A549 (cell line): ENCODE data around the gene CERS5. TPM values are rescaled to one million over a fixed set of nuclear protein-coding genes. Genes with fewer than 3 reads are reported as not detected.

Experiments
- ATAC-seq, 2 experiments: fragments of 200-7000 bp in 1 of 2; fragments of >200 bp in 1 of 2; cut with Nextera tagmentation in 1 of 2; cut with Tn5 transposase in 1 of 2; 3 replicates each; pipeline versions ENCODE4 v1.8.0 to v1.9.1; 2018 to 2020; ENCODE audit warnings: mild to moderate bottlenecking in 1 of 2, moderate library complexity in 1 of 2
- CTCF ChIA-PET: fragments of 300-600 bp; sonication (Branson Sonifier 250); formaldehyde crosslinking; extraction: SDS; loops from one replicate; lab custom pipeline; 2021; ENCODE audit warnings: antibody characterized with exemption, inconsistent platforms; lab: Yijun Ruan, JAX
- POLR2A ChIA-PET: fragments of 350-600 bp; formaldehyde crosslinking; extraction: SDS; loops from one replicate; lab custom pipeline; 2021; ENCODE audit warnings: antibody characterized with exemption, inconsistent platforms; lab: Yijun Ruan, JAX
- DNase-seq, 2 experiments: peaks; one replicate each; pipeline versions ENCODE4 v3.0.0 to v3.0.0-alpha.2; 2011 to 2016; ENCODE audit warnings: low read depth in 1 of 2, low spot score in 1 of 2
- FAIRE-seq: peaks from 2 replicates; lab custom pipeline; 2011; peaks lifted over from hg19 to GRCh38; lab: Jason Lieb, UNC
- H3K27ac ChIP-seq, 2 experiments: fragments of >200 bp; sonication (Bioruptor Twin); formaldehyde crosslinking; 3 replicates each; pipeline ENCODE4 v1.5.1; 2016 to 2017
- H3K4me1 ChIP-seq: fragments of >200 bp; sonication (Bioruptor Twin); formaldehyde crosslinking; 3 replicates; pipeline ENCODE4 v1.6.1; 2016
- H3K4me2 ChIP-seq: fragments of >200 bp; sonication (Bioruptor Twin); formaldehyde crosslinking; 3 replicates; pipeline ENCODE4 v1.6.1; 2016
- H3K4me3 ChIP-seq: fragments of >200 bp; sonication (Bioruptor Twin); formaldehyde crosslinking; 3 replicates; pipeline ENCODE4 v1.5.1; 2016
- H3K9me3 ChIP-seq: fragments of >200 bp; sonication (Bioruptor Twin); formaldehyde crosslinking; 3 replicates; pipeline ENCODE4 v1.6.1; 2016
- CBX2 ChIP-seq: fragments of 200-600 bp; sonication (generic); IDR thresholded peaks from 2 replicates; pipeline ENCODE4 v1.6.1; 2016; ENCODE audit warnings: low read depth, mild to moderate bottlenecking, borderline replicate concordance
- EHF ChIP-seq: fragments of 250-450 bp; sonication (Bioruptor Pico); IDR thresholded peaks from 2 replicates; pipeline ENCODE4 v1.5.0; 2020; ENCODE audit warnings: mild to moderate bottlenecking
- EHMT2 ChIP-seq: fragments of 200-600 bp; sonication (generic); IDR thresholded peaks from 2 replicates; pipeline ENCODE4 v1.6.1; 2016; ENCODE audit warnings: antibody characterized with exemption, low read depth, mild to moderate bottlenecking, moderate library complexity
- FOXS1 ChIP-seq: fragments of 250-450 bp; sonication (Bioruptor Pico); IDR thresholded peaks from 2 replicates; pipeline ENCODE4 v1.5.0; 2020; ENCODE audit warnings: mild to moderate bottlenecking, moderate library complexity
- GATA3 ChIP-seq: IDR thresholded peaks from 2 replicates; pipeline ENCODE4 v1.6.1; 2012; ENCODE audit warnings: borderline replicate concordance
- HDAC2 ChIP-seq: fragments of 200-600 bp; sonication (generic); IDR thresholded peaks from 2 replicates; pipeline ENCODE4 v1.6.1; 2016
- HEYL ChIP-seq: fragments of 250-450 bp; sonication (Bioruptor Pico); IDR thresholded peaks from 2 replicates; pipeline ENCODE4 v1.8.0; 2021; ENCODE audit warnings: mild to moderate bottlenecking, moderate library complexity
- HOXB5 ChIP-seq: fragments of 250-450 bp; sonication (Bioruptor Pico); IDR thresholded peaks from 2 replicates; pipeline ENCODE4 v1.5.0; 2020; ENCODE audit warnings: mild to moderate bottlenecking, moderate library complexity
- KDM1A ChIP-seq: fragments of 200-600 bp; sonication (generic); IDR thresholded peaks from 2 replicates; pipeline ENCODE4 v1.6.1; 2016; ENCODE audit warnings: low read depth, mild to moderate bottlenecking
- MYC ChIP-seq: IDR thresholded peaks from 2 replicates; pipeline ENCODE4 v1.6.1; 2012; ENCODE audit warnings: mild to moderate bottlenecking, inconsistent platforms, low read length, improper control_type of control experiment, borderline replicate concordance
- NPAS2 ChIP-seq: fragments of 250-450 bp; sonication (Bioruptor Pico); IDR thresholded peaks from 2 replicates; pipeline ENCODE4 v1.8.0; 2022; ENCODE audit warnings: mild to moderate bottlenecking, moderate library complexity, borderline replicate concordance
- NR3C1 ChIP-seq: fragments of >200 bp; sonication (Bioruptor Twin); formaldehyde crosslinking; IDR thresholded peaks from 3 replicates; pipeline ENCODE4 v1.6.1; 2017
- RARB ChIP-seq: fragments of 250-450 bp; sonication (Bioruptor Pico); IDR thresholded peaks from 2 replicates; pipeline ENCODE4 v1.8.0; 2021; ENCODE audit warnings: mild to moderate bottlenecking, moderate library complexity
- RNF2 ChIP-seq: fragments of 200-600 bp; sonication (generic); IDR thresholded peaks from 2 replicates; pipeline ENCODE4 v1.6.1; 2016; ENCODE audit warnings: low read depth, mild to moderate bottlenecking, antibody characterized with exemption, moderate library complexity, borderline replicate concordance
- ZFP36 ChIP-seq: fragments of 450-650 bp; IDR thresholded peaks from 2 replicates; pipeline ENCODE4 v1.6.1; 2014; ENCODE audit warnings: borderline replicate concordance; ENCODE audit not compliant: partially characterized antibody
- WGBS: methylation state at CpG from one replicate; pipeline ENCODE4 v1.1.6; 2017; ENCODE audit errors: missing lambda C conversion rate; 5-methylcytosine and 5-hydroxymethylcytosine counted together
- polyA plus RNA-seq, 4 experiments: library from polyadenylated mRNA; depleted of rRNA in 3 of 4; stranded (reverse); fragments of >200 nt; fragmentation: RNase III in 1 of 4; extraction: RNeasy Plus Mini Kit Qiagen cat#74134 plus additional on column Dnase treatment in 1 of 4; gene quantifications; 2 replicates in 3 of 4; 3 replicates in 1 of 4; pipeline ENCODE4 v1.2.3, GENCODE V29; 2011 to 2017
- TF ChIP-seq, protein P1 (sequence below): fragments of >200 bp; sonication (Bioruptor Twin); formaldehyde crosslinking; IDR thresholded peaks from 2 replicates; pipeline ENCODE4 v1.6.1; 2016
- TF ChIP-seq, protein P2 (sequence below): fragments of >200 bp; sonication (Bioruptor Twin); formaldehyde crosslinking; IDR thresholded peaks from 3 replicates; pipeline ENCODE4 v1.5.1; 2016
- TF ChIP-seq, protein P3 (sequence below): fragments of 150-350 bp; IDR thresholded peaks from 2 replicates; pipeline ENCODE4 v1.6.1; 2014; ENCODE audit warnings: low read depth, mild to moderate bottlenecking, low read length

The CERS5 gene
- polyA plus RNA-seq, 2 of the 4 experiments (the other 2 are of a cell fraction) = 16.7 to 56.3 TPM

DNA sequence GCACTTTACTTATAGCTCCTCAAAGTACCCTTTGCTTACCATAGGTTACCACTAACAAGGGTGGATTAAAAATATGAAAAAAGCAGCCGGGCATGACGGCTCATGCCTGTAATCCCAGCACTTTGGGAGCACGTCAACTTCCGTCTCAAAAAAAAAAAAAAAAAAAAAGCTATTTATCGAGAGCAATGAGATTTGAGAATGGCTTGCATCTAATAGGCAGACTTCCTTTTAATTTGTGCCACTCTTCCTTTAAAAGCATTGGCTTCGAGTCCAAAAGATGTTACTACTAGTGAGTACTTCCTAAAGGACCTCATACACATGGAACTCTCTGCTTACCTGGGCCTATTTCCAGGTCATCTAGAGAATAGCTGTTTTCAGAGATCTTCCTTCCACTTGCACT is 38.5 kb upstream of the CERS5 start:
- Histone ChIP-seq H3K9me3 (no peaks in the 10 kb centered on the region), H3K4me1 (peaks cover 16% of the 10 kb centered on the region; the same call in 2 of the 3 replicates), H3K27ac (no peak overlapping the region), H3K4me2 (no peak overlapping the region), H3K4me3 (no peak overlapping the region)
- CTCF ChIA-PET = interaction anchor here (2.4 kb wide), 1 partner anchor 109 kb away, joined by 10 read pairs; no protein-coding TSS in a partner anchor
- 89% methylated on average over 6 of the region's 6 CpGs for WGBS
- TF ChIP-seq MYC (no peak), HDAC2 (no peak)
- TF ChIP-seq, protein P1, sequence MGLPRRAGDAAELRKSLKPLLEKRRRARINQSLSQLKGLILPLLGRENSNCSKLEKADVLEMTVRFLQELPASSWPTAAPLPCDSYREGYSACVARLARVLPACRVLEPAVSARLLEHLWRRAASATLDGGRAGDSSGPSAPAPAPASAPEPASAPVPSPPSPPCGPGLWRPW = no peak
- TF ChIP-seq, protein P2, sequence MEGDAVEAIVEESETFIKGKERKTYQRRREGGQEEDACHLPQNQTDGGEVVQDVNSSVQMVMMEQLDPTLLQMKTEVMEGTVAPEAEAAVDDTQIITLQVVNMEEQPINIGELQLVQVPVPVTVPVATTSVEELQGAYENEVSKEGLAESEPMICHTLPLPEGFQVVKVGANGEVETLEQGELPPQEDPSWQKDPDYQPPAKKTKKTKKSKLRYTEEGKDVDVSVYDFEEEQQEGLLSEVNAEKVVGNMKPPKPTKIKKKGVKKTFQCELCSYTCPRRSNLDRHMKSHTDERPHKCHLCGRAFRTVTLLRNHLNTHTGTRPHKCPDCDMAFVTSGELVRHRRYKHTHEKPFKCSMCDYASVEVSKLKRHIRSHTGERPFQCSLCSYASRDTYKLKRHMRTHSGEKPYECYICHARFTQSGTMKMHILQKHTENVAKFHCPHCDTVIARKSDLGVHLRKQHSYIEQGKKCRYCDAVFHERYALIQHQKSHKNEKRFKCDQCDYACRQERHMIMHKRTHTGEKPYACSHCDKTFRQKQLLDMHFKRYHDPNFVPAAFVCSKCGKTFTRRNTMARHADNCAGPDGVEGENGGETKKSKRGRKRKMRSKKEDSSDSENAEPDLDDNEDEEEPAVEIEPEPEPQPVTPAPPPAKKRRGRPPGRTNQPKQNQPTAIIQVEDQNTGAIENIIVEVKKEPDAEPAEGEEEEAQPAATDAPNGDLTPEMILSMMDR = no peak
- TF ChIP-seq, protein P3, sequence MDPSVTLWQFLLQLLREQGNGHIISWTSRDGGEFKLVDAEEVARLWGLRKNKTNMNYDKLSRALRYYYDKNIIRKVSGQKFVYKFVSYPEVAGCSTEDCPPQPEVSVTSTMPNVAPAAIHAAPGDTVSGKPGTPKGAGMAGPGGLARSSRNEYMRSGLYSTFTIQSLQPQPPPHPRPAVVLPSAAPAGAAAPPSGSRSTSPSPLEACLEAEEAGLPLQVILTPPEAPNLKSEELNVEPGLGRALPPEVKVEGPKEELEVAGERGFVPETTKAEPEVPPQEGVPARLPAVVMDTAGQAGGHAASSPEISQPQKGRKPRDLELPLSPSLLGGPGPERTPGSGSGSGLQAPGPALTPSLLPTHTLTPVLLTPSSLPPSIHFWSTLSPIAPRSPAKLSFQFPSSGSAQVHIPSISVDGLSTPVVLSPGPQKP = no peak
- ATAC-seq (no peak), DNase-seq (no peak), FAIRE-seq (no peak)
- POLR2A ChIA-PET = interaction anchor here (0.6 to 1.1 kb wide), 2 partner anchors 16 to 344 kb away, joined by 5 to 9 read pairs; no protein-coding TSS in a partner anchor

DNA sequence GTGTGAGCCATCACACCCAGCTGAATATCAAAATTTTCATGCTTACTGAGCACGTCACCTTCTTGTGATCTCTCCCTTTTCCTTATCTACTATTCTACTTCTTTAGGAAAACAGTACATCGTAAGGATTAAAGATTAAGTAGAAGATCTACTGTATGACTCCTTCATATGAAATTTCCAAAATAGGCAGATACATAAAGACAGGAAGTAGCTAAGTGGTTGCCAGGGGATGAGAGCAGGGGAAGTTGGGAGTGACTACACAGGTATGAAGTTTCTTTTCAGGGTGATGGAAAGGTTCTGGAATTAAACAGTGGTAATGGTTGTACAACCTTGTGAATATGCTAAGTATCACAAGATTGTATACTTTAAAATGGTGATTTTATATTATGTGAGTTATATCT is 36.5 kb upstream of the CERS5 start:
- Histone ChIP-seq H3K4me2 (no peak overlapping the region), H3K4me1 (peaks cover 16% of the 10 kb centered on the region; the same call in 2 of the 3 replicates), H3K4me3 (no peak overlapping the region), H3K9me3 (no peaks in the 10 kb centered on the region), H3K27ac (no peak overlapping the region)
- TF ChIP-seq ZFP36 = no peak
- WGBS = 90% methylated on average over 2 of the region's 2 CpGs
- no peak for DNase-seq
- ATAC-seq = no peak
- POLR2A ChIA-PET = no interaction called here
- CTCF ChIA-PET = interaction anchor here (1.1 to 1.3 kb wide), 4 partner anchors 28 to 111 kb away, joined by 3 to 4 read pairs (median 3); partner anchors contain the start of gene COX14
- no peak for FAIRE-seq

DNA sequence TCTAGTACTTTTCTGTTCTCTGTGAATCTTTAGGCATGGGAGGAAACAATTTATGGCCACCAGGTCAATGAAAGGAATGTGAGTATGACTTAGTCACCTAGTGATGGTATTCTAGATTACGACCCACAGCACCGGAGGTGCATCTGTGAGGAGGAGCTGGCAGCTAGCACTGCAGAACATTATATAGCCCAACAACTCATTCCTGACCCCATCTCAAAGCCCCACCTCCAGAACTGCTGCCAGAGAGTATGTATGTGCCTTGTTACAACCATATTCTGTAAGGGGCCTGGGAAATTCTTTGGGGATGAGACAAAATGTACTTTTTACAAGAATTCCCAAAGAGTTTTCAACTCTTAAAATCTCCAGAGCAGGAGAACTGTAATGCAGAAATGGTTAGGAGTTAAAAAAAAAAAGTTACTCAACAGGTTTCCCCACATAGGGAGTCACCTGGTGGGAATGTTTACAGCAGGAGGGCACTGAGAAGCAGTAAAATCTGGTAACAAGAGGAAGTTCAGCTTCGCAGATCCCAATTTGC is 34.9 kb upstream of the CERS5 start:
- FAIRE-seq = no peak
- 28% methylated on average over 3 of the region's 3 CpGs for WGBS
- 0 out of 6 replicates have a peak overlapping the region, but pooled peaks of 1 of the 2 experiments have one; percentile 1 for H3K27ac ChIP-seq
- no peak overlapping the region for H3K4me3 ChIP-seq
- H3K4me2 ChIP-seq = peak overlapping the region; percentile 32
- peak; percentile 64 to 86; a peak in 5 of 6 replicates for ATAC-seq
- POLR2A ChIA-PET = interaction anchor here (1.4 kb wide), 1 partner anchor 82 kb away, joined by 3 read pairs; no protein-coding TSS in a partner anchor
- peak in 1 of 2 experiments; percentile 53 for DNase-seq
- peak; percentile 78 for TF ChIP-seq GATA3
- TF ChIP-seq RNF2 = no peak
- H3K9me3 ChIP-seq = no peaks in the 10 kb centered on the region
- CTCF ChIA-PET = interaction anchor here (1.0 to 1.4 kb wide), 4 partner anchors 14 to 234 kb away, joined by 3 read pairs; no protein-coding TSS in a partner anchor
- peaks cover 20% of the 10 kb centered on the region; the same call in 2 of the 3 replicates for H3K4me1 ChIP-seq

DNA sequence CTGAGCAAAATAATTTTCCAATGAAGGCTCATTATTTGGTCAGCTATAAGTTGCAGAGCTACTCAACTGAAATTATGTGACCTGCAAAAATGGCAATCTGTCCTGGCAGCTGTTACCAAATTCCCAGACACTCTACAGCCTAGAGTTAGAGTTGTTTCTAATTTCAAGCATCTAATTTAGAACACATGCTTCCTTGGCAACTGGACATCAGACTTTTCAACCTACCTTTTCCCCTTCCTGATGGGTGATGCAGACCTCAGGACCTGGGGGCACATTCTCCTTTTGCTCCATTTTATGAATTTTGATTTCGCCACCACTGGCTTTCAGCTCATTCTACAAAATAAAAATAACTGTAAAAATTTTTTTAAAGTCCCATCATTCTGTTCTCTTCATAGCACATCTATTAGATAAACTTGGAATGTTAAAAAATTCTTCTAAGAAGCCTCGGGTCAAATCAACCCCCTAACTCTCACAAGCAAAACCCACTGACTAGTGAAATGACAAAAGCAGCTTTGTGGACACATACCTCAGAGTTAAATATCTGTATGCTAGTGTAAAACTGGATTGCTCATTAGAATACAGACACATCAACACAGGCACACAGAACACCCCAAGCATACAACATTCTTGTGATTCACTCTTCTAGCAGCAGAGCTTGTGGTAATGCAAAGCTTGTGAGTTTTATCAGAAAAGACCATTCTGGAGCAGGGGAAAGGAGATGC is 33.5 kb upstream of the CERS5 start:
- ATAC-seq = no peak
- POLR2A ChIA-PET = interaction anchor here (1.4 kb wide), 1 partner anchor 83 kb away, joined by 3 read pairs; no protein-coding TSS in a partner anchor

More for the DNA sequence above, 33.5 kb upstream of the CERS5 start:
- DNase-seq (no peak), FAIRE-seq (no peak)
- 80% methylated on average over 2 of the region's 2 CpGs for WGBS
- Histone ChIP-seq H3K4me2 (no peak overlapping the region), H3K9me3 (no peaks in the 10 kb centered on the region), H3K4me3 (no peak overlapping the region), H3K4me1 (peaks cover 20% of the 10 kb centered on the region; the same call in 2 of the 3 replicates), H3K27ac (no peak overlapping the region)
- CTCF ChIA-PET = interaction anchor here (1.2 to 1.4 kb wide), 4 partner anchors 18 to 126 kb away, joined by 3 to 4 read pairs (median 3); no protein-coding TSS in a partner anchor
- TF ChIP-seq KDM1A = no peak
- no peak for TF ChIP-seq CBX2
- no peak for TF ChIP-seq NR3C1
- TF ChIP-seq FOXS1 (CRISPR knock-in tag) = no peak
- TF ChIP-seq RARB (CRISPR knock-in tag) = no peak
- no peak for TF ChIP-seq NPAS2 (CRISPR knock-in tag)
- TF ChIP-seq HOXB5 (CRISPR knock-in tag) = no peak
- no peak for TF ChIP-seq EHMT2
- no peak for TF ChIP-seq EHF (CRISPR knock-in tag)
- no peak for TF ChIP-seq HEYL
